ENCODE results near the gene BSCL2. TPM values are rescaled to one million over a fixed set of nuclear protein-coding genes. Genes with fewer than 3 reads are reported as not detected.

Gene BSCL2
- total and polyA plus RNA-seq, 2 of the 13 experiments (the other 11 are each of a cell fraction or from before 2014, with no cell fraction given) = 19.5 to 21.1 TPM

GRCh38 chr11:62728171-62728988, 21.2 kb upstream of the BSCL2 start, which contains the start of gene TTC9C (continued):
- no peak for TF ChIP-seq DZIP1 (CRISPR knock-in tag; IDR thresholded peaks at IDR 0.05)
- TF ChIP-seq ZNF432 (CRISPR knock-in tag; IDR thresholded peaks at IDR 0.05; ENCODE audit: borderline replicate concordance) = no peak
- no peak for TF ChIP-seq ZNF800 (CRISPR knock-in tag; IDR thresholded peaks at IDR 0.05)
- TF ChIP-seq ZNF446 (CRISPR knock-in tag; IDR thresholded peaks at IDR 0.05) = no peak
- peak; percentile 31; the same call in 1 of the 2 replicates for TF ChIP-seq HCFC1 (IDR thresholded peaks at IDR 0.05; ENCODE audit: low read depth, low read length)
- TF ChIP-seq MEIS1 (CRISPR knock-in tag; IDR thresholded peaks at IDR 0.05; ENCODE audit: borderline replicate concordance) = 0 out of 2 replicates have a peak, but pooled peaks have one; percentile 24
- no peak for TF ChIP-seq BRCA1 (CRISPR knock-in tag; IDR thresholded peaks at IDR 0.05)
- TF ChIP-seq MTF1 (CRISPR knock-in tag; IDR thresholded peaks at IDR 0.05) = no peak
- 0 out of 2 replicates have a peak, but pooled peaks have one; percentile 52 for TF ChIP-seq MEF2D (CRISPR knock-in tag; IDR thresholded peaks at IDR 0.05)
- TF ChIP-seq MTF2 (CRISPR knock-in tag; IDR thresholded peaks at IDR 0.05; ENCODE audit: borderline replicate concordance) = no peak
- TF ChIP-seq GABPA (IDR thresholded peaks at IDR 0.05; ENCODE audit: low read depth, low read length) = peak; percentile 79
- peak; percentile 95 for TF ChIP-seq GABPA (CRISPR knock-in tag; IDR thresholded peaks at IDR 0.05; ENCODE audit: low read depth)
- TF ChIP-seq CHD4 (IDR thresholded peaks at IDR 0.05; ENCODE audit: borderline replicate concordance, low read length) = peak; percentile 77; the same call in 1 of the 2 replicates
- no peak for TF ChIP-seq ZNF616 (CRISPR knock-in tag; IDR thresholded peaks at IDR 0.05; ENCODE audit: low read depth)
- no peak for TF ChIP-seq PREB (CRISPR knock-in tag; IDR thresholded peaks at IDR 0.05)
- no peak for TF ChIP-seq NBN (conservative IDR thresholded peaks at IDR 0.05)
- no peak for TF ChIP-seq SIX1 (CRISPR knock-in tag; IDR thresholded peaks at IDR 0.05; ENCODE audit: borderline replicate concordance)
- TF ChIP-seq ZBTB43 (CRISPR knock-in tag; conservative IDR thresholded peaks at IDR 0.05) = peak; percentile 38; the same call in 1 of the 2 replicates
- TF ChIP-seq ZBTB26 (CRISPR knock-in tag; IDR thresholded peaks at IDR 0.05; ENCODE audit: borderline replicate concordance) = no peak; the same call in 1 of the 2 replicates
- TF ChIP-seq CBFB (CRISPR knock-in tag; IDR thresholded peaks at IDR 0.05) = peak; percentile 56; the same call in 1 of the 2 replicates
- peak; percentile 76 for TF ChIP-seq SIN3A (IDR thresholded peaks at IDR 0.05; ENCODE audit: borderline replicate concordance, low read depth, low read length)
- no peak for TF ChIP-seq KLF15 (CRISPR knock-in tag; IDR thresholded peaks at IDR 0.05; ENCODE audit: borderline replicate concordance)

Data from HepG2 (cell line).